Stimulated activated CD4-positive, alpha-beta T cell treated with anti-CD3 and anti-CD28 coated beads, Interleukin-4, amount 100 ng/mL, for 1 hour (primary cell): Measurements from ENCODE around the gene ADRA2C.
"Not testable (repeated sequence)": the region's sequence is repeated elsewhere in the genome, so short reads cannot be mapped to it uniquely, and the experiment has no call there.

Experiments used
- DNase-seq: peaks from one replicate; pipeline ENCODE4 v3.0.0-alpha.2; 2020

ADRA2C gene

DNA sequence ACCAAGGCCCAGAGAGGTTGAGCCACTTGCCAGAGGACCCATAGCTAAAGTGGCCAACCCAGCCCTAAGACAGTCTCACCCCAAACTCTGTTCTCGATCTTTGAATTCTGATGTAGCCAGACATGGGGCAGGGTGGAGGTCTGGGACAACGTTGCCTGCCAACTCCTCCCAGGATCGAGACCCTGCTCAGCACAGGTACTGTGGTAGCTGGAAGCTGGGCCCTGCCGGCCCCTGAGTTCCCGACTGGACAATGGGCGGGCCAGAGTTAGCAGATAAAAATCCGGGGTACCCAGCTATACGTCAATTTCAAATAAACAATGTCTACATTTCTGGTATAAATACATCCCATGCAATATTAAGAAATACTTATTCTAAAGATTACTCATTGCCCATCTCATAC lies 35.3 kb downstream of the ADRA2C start:
- no peak for DNase-seq

- no peak for DNase-seq
These were observed 35.9 kb downstream of the ADRA2C start for GRCh38 chr4:3801931-3802550.

- DNase-seq = no peak
These were observed 36.6 kb downstream of the ADRA2C start for GRCh38 chr4:3802571-3803474.

DNA sequence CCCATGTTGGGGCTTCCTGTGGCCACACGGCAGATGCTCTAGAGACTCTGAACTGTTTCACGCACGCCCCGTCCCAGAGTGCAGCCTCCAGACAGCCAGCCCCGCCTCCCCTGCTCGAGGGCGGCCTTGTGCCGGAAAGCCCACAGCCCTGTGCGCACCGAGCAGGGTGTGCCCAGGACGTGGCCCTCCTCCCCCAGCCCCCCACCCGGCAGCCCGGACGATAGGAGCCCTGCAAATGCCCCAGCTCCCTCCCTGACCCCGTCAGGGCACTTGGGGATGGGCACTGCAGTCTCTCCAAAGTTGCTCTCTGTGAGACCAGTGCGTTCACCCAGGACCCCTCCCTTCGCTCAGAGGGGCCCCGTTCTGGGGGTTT lies 37.3 kb downstream of the ADRA2C start:
- no peak for DNase-seq

DNA sequence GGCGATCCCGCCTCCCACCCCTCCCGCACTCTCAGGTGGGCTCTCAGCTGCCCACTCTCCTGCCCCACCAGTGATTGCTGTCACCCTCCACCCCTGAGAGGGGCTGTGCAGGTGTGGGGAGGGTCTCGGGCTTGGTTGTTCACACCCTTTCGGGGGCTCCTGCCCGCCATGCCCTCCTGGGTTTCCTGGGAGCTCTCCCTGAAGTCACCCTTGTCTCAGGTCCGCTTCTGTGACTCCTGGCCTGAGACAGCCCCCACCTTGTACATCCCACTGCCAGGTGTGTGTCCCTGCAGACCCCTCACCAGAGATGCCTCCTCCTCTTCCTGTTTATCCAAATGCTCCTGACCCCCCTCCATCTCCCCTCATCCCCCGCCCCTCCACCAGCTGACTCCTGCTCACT lies 37.8 kb downstream of the ADRA2C start:
- DNase-seq = no peak

- DNase-seq = no peak
These were observed 38.8 kb downstream of the ADRA2C start for GRCh38 chr4:3805026-3805425.

DNA sequence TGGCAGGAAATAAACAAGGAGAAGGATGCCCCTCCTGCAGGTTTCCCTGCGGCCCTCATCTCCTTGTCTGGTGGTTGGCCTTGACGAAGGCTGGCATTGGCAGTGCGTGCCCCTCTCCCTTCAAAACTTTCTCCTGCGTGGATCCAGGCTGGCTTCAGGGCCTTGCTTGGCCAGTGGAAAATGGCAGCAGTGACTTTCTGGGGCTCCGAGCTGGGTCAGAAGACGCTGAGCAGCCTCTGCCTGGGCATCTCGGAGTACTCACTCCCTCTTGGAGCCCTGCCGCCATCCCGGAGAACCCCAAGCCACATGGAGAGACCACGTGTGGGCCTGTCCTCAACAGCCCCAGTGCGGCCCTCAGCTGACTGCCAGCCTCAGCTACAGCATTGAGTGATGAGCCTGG lies 39.5 kb downstream of the ADRA2C start:
- no peak for DNase-seq

- no peak for DNase-seq
These were observed 41.1 kb downstream of the ADRA2C start for GRCh38 chr4:3807311-3807710.

- DNase-seq = no peak
These were observed 41.8 kb downstream of the ADRA2C start for GRCh38 chr4:3807822-3808496.

DNA sequence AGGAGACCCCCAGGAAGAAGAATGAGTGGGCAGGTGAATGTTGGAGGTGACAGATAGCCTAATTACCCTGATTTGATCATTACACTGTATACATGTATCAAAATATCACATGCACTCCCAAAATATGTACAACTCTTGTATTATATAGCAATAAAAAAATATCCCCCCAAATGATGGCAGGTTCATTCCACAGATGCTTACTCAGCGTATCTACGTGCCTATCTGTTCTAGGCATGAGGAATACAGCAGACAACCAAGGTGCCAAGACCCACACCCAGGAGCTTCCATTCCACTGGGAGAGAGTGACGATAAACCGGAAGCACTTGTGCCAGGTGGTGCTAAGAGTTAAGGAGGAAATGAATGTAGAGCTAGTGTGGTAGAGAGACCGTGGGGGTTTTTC lies 42.4 kb downstream of the ADRA2C start:
- DNase-seq = no peak

DNA sequence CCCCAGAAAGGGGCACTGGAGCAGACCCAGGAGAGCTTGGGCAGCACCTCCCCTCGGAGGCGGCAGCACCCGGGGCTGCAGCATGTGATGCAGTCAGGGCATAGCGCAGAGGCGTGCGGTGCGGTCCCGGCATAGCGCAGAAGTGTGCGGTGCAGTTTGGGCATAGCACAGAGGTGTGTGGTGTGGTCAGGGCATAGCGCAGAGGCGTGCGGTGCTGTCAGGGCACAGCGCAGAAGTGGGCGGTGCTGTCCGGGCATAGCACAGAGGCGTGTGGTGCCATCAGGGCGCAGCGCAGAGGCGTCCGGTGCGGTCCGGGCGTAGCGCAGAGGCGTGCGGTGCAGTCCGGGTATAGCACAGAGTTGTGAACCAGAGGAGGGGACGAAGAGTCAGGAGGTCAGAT lies 42.8 kb downstream of the ADRA2C start:
- DNase-seq = no peak

- DNase-seq = no peak
These were observed 43.4 kb downstream of the ADRA2C start for GRCh38 chr4:3809451-3810110.

DNA sequence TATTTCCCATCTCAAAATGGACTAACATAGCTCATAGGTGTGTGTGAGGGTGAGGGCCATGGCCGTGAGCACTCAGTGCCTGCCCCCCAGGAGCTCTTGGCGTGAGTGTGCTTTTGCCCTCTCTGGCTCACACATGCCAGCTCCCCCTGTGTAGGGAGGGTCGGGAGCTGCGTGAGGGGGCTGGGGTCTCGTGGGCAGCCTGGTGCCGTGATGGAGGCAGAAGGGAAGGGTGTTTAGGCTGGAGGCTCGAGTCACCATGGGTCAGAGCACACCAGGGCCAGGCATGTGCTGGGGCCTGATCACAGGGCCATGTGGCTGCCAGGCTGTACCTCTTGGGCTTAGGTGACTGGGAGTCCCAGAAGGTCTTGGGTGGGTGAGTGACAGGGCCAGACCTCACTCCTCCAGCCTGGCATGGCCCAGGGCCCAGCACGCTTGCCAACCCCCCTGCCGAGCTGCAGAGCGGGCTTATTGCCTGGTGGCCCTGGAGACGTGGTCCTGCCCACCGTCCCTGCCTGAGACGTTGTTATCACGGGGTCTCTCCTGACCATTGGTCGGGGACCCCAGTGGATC lies 44.0 kb downstream of the ADRA2C start:
- DNase-seq = no peak

GRCh38 chr4:3810796-3811485 lies 44.8 kb downstream of the ADRA2C start:
- no peak for DNase-seq

GRCh38 chr4:3811621-3812020 lies 45.4 kb downstream of the ADRA2C start:
- DNase-seq = no peak

DNA sequence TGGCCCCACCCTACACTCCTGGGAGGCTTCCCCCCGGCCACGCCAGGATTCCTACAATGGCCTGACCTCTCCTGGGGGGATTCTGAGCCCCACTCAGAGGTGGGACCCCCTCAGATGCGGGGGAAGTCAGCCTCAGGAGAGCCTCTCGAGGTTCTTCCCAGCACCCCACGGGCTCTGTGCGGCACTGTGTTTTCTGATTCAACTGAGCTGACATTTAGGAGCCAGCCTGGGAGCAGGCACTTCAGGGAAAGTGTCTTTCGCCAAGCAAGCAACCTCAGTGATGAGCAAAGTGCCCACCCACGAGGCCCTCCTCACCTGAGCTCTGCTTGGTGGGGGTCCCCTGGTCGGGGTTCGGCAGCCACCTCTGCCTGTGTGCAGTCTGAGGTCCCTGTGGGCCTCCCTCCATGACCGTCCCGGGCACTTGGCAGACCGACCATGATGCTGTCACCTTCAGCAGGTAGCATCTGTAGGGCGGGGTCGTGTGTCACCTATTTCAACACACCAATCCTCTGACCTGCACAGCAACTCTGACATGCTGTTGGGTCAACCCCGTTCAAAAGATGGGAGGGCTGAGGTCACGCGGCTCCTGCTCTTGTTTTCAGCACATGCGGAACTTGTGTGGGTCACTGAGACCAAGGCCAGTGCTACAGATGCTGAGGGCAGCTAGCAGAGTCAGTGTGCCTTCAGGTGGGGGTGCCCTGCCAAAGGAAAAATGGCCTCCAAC lies 46.2 kb downstream of the ADRA2C start:
- DNase-seq = no peak

DNA sequence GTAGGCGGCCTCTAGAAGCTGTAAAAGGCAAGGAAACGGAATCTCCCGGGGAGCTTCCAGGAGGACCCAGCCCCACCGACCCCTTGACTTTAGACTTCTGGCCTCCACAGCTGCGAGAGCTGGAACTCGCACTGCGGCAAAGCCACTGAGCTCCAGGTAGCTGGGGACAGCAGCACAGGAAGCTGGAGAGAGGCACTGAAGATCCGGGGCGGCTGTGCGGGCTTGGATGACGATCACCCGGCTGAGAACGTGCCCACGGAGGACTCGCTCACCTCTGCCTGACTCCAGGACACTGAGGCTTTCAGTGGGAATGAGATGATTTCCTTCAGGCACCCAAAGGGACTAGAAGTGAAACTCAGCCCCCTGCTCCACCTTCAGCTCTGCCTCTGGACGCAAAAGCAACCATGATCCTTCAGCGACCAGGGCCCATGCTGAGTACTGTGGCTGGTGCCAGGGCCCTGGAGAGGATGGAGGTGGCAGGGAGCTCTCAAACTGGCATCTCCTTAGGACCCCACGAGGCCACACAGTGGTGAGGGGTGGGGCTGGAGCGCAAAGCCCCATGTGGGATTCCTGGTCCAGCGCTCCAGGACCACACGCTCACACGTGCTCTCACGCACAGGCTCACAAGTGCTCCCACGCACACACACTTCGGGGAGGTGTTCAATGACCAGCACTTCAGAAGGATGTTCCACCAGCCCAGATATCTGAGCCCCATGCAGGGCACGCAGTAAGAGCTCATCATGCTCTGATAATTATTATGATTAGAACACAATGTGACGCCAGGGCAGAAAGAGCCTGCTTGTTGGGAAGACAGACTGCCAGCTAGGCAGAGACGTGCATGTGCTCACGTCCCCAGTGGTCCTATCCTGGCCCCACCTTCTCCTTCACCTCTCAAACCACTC lies 47.2 kb downstream of the ADRA2C start:
- DNase-seq = no peak

DNA sequence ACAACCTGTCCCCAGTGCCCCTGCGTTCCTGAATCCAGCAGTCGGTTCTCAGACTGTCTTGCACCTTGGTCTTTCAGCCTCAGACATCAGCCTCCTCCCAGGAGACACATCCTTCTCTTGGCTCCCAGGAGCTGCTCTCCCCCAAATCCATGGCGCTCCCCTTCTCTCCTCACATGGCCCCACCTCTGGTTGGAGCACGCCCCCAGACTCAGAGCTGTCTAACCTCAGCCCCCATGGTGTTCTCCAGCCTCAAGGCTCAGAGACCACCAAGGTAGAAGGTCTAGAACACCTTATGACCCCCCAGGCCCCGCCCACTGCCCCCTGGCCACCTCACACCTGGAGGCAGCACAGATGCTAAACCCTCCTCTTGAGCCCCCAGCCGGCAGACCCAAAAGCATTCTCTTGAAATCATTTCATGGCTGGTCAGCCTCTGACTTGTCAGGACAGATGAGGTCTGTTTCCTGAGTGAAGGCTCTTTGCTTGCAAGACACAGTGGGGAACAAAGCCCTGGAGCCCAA lies 47.9 kb downstream of the ADRA2C start:
- DNase-seq = no peak

GRCh38 chr4:3814838-3815237 lies 48.7 kb downstream of the ADRA2C start:
- not testable (repeated sequence) for DNase-seq

DNA sequence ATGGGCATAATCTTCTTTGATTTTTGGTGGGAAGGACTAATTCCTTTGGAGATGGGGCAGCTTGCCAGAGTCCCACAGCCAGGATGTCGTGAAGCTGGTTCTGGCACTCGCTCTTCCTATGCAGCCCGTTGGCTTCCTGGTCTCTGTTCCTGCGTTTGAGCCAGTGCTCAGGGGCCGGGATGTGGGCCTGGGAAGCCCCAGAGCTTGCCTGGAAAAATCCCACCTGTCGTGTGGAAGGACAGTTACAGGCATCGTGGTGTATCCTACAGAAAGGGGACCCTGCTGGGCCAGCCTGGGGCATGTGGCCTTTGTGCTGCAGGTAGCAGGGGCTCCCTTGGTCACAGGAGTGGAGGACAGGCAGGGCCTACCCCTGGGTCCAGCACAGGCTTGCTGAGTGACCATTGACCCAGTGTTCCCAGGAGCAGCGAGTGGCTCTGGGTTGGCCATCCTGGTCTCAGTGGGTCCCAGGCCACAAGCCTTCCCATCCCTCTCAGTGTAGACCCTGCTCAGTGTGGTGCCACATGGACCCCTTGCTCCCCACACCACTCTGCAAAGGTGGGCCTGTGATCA lies 50.2 kb downstream of the ADRA2C start:
- no peak for DNase-seq
